Ureter (tissue), 1 donor: ENCODE measurements around the gene TLR4. TPM values are rescaled to one million over a fixed set of nuclear protein-coding genes. Genes with fewer than 3 reads are reported as not detected.

ENCODE experiments used
- DNase-seq: peaks from one replicate; pipeline ENCODE4 v3.0.0-alpha.2; 2020; ENCODE audit warnings: low spot score
- total RNA-seq: library from RNA; stranded (reverse); gene quantifications from one replicate; pipeline ENCODE4 v1.2.4, GENCODE V29; 2023
- donor health status: DM: yes; HTN: yes; CAD: no.

The TLR4 gene
- 23.5 TPM for total RNA-seq

DNA sequence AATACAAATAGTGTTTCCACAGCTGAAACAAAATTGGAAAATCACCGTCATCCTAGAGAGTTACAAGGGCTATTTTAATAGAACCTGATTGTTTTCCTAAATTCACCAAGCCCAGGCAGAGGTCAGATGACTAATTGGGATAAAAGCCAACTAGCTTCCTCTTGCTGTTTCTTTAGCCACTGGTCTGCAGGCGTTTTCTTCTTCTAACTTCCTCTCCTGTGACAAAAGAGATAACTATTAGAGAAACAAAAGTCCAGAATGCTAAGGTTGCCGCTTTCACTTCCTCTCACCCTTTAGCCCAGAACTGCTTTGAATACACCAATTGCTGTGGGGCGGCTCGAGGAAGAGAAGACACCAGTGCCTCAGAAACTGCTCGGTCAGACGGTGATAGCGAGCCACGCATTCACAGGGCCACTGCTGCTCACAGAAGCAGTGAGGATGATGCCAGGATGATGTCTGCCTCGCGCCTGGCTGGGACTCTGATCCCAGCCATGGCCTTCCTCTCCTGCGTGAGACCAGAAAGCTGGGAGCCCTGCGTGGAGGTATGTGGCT is at the start of gene TLR4:
TSS of gene TLR4 (plus strand) at position 380 of the 552 bp plus-strand sequence. CDS start at position 450, 70 bp downstream.
- DNase-seq, result peak; percentile 62

DNA sequence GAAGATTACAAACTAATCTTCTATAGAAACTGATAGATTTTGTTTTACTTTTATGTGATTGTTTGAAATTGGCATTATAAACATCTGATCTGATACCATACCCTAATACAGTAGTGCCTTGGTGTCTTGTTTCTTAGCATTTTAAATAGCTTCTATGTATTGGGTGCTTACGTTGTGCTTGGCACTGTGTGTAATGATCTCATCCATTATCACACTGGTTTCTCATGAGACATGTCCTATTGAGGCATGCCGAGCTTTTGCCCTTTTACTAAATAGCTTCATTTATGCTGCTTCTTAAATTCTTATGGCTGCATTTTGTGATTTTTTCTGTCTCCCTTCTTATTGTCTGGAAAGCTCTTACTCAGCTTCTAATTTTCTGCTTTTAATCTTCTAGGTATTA is 48.2 kb upstream of the TLR4 start:
- DNase-seq, result no peak

DNA sequence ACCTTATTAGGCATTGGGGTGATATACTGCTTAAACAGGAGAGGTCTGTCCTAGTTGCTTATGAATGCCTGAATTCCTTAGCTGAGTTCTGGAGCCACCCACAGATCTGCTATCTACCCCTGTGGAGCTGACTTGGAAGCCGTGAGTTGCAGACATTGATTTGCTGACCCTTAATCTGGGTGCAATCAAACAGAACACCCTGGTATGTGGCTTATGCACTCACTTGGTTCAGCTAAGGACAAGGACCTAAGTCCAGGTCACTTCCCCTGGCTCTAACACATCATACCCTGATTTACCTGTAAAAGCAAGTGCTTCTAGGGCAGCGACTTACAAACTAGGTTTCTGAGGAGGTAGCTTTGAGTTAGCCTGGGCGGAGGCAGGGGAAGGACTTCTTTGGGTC is 41.6 kb upstream of the TLR4 start:
- no peak for DNase-seq

DNA sequence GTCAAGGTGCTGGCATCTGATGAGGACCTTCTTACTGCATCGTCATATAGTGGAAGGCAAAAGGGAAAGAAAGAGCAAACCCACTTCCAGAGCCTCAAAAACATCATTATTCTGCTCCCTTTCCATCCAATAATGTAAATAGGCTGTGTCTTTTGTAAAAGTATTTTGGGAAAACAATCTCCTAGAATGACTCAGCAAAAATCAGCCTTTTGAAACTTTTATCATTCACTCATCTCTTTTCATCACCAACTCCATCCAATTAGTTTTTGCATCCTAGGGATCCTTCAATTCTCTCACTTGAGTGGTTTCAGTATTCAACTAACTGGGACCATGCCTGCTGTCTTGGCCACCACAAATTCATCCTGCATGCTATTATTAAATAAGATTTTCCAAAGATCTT is 39.8 kb upstream of the TLR4 start:
- DNase-seq, result no peak

DNA sequence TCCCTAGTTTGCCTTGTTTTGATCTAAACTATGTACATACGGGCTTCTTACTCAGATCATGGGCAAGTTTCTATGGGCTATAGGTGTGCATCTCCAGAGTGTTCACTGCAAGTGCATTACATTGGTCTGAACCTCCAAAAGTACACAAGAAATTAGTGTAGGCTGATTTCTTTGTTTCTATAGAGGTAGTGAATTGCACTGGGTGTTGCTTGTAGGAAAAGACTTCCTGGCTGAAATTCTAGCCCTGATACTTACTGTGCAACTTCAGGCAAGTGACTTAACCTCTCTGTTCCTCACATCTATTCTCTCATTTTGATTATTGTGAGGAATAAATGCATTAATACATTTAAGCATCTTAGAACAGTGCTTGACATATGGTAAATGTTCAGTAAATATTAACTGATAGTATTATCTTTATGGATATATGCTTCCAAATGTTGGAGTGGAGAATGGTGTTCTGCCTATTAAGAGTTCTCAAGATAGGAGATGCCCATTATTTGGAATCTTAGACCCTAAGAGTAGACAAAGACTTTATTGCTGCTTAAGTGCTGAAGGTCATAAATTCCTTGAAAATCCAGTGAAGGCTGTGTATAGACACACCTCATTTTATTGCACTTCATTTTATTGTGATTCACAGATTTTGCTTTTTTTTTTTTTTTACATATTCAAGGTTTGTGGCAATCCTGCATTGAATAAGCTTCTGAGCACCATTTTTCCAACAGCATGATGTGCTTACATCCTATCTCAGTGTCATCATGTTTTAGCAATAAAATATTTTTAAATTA is 38.4 kb upstream of the TLR4 start:
- no peak for DNase-seq

DNA sequence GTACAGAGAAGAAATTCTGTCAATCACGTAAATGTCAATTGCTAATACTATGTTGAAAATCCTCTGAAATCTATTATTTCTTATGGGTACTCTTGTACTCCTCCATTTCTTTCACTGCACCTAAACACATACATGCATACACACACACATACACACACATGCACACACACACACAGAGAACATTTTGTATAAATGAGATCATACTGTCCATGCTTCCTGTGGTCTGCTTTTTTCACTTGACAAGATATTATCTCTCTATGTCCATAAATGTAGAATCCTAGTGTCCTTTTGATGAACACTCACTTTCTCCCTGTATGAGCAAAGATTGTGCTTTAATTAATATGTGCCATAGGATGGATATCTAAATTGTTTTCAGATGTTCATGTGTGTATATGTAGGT is 32.7 kb upstream of the TLR4 start:
- no peak for DNase-seq

DNA sequence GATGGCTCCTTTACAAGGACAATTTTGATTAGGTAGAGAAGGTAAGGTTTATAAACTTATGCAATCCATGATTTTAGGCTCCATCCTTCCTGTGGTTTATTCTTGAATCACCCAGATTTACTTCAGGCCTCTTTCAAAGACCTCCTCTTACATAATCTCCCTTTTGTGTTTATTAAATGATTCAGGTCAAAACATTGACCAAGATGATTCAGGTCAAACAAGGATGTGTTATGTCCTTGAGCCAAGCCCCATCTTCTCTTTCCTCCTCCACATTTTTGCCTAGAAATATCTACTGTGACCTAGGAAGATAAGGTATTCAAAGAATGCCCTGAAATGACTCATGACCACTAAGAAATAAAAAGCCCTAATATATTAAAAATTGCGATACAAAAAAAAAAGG is 31.8 kb upstream of the TLR4 start:
- no peak for DNase-seq

DNA sequence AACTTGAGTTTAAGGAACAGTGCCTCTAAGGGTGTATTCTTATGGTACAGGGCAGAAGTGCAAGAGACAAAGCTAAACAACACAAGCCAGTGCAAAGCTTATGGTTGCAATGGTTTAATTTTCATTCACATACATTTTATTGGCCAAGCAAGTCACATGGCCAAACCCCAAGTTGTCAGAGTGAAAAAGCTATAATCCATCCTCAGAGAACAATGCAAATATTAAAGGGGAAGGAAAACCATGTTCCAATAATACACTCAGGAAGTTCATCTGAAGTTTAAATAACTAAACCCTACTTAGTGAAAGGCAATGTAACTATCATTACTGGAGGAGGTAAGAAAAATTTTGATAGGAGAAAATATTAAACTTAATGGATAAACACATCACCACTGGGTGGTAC is 26.6 kb upstream of the TLR4 start:
- no peak for DNase-seq

DNA sequence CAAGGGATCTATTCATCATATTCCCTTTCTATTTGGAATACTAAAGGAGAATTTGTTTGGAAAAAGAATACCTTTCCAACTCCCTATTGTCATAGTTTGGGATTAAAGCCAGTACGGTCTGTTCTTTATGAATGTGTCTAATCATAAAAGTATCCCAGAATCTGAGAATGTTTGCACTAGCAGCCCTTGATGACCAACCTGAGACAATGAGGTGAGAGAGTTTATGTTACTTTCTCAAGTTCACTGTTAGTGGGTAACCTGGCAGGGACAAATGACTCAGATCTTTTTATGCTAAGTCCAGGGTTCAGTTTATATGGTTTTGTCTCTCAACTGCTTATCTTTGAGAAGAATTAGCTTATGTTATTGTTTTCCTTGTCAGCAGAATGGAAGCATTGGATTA is 25.3 kb upstream of the TLR4 start:
- DNase-seq, result no peak

DNA sequence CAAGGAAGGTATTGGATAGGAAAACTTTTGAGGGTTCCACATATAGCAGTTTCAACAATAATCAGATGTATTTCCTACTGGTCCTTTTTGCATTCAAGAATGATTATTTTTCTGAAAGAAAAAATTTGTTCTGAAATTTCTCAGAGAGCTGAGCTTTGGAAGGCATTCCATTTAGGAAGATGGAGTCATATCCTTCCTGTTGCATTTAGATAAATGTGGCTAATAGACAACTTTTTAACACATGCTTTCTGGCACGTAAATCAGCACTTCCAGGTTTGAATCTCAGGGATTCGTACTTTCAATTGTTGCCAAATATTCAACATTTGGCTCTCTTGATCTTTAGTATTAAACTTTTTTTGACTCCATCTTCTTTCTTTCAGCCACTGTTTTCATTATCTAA is 24.8 kb upstream of the TLR4 start:
- no peak for DNase-seq

DNA sequence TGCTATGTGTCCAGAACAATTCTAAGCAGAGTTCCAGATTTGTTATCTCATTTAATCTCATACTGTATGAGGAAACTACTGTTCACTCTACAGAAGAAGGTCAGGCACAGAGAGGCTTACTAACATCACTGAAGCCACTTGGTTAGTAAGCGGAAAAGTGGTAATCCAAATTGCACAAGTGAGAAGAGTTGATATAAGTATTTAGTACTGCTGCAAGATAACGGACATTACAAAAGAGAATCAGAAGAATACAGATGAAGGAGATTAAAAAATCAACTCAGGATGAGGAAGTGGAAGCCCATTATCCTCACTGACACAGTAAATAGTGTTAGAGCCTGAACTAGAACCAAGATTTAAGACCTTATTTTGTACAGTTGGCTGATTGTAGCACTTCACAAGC is 22.3 kb upstream of the TLR4 start:
- DNase-seq, result no peak

DNA sequence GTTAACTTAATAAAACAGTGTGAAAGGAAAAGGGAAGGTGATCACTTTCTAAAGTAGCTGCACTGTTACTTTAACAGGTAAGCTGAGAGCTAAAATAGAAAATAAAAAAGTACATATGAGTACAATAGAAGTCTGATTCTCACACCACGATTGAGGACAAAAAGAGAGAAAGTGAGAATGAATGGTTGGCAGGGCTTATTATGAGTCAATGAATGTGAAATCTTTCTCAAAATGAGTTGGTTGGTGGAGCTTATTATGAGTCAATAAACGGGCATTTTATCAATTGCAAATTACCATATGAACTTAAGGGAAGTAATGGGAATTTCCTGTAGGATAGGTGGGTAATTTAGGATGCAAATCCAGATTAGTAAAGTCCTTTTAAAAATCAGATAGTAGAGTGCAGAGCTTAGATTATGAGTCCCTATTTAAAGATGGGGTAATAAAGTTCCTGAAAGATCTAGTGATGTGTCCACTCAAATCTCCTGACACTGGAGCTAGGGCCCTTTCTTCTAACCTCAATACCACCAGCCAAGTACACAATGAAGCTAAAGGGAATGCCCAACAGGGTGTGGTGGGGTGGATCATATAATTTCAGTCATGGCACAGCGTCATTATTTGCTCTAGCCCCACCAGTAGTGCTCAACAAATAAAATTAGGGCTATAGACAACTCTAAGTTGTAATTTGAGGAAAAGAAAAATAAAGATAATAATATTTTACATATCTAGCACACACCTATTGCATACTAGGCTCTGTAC is 21.1 kb upstream of the TLR4 start:
- no peak for DNase-seq

DNA sequence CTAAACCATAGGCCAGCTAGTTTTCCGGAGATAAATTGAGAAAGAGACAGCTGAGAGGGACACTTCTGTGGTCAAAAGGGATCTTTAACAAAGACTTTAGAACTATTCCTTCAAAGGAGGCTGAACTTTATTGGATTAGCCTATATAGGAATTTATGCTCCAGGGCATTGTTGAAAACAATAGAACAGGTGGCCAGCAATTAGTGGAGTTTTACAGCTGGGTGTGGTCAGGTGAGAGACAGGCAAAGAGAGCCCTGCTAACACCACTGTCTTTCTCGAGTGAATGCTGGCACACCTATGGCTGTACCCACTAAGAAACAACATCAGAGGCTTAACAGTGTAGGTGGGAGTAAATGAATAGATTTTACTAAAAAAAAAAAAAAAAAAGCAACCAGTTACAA is 16.7 kb upstream of the TLR4 start:
- DNase-seq, result no peak

DNA sequence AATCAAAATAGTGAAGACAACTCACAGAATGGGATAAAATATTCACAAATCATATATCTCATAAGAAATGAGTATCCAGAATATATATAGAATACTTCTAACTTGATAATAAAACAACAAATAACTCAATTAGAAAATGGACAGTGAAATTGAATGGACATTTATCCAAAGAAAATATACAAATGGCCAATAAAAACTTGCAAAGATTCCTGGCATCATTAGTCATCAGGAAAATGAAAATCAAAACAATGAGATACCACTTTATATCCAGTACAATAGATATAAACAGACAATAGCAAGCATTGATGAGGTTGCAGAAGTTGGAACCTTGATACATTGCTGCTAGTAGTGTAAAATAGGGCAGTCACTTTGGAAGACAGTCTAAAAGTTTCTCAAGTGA is 12.8 kb upstream of the TLR4 start:
- DNase-seq, result no peak

DNA sequence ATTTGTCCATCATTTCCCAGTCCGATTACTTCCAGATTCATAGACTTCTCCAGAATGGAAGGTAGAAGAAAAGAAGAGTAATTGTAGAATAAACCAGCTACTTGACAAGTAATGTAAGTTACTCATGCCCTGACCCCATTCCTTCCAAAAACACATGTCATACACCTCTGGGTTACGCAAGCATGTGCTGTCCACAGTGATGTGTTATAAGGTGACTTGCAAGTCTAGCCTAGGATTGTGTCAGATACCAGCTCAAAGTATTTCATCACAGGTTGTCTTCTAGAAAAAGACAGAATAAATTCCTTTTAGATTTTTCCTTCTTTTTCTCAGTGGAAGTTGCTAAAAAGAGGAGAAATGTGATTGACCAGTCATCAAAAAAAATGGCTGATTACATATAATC is 8.0 kb upstream of the TLR4 start:
- no peak for DNase-seq

DNA sequence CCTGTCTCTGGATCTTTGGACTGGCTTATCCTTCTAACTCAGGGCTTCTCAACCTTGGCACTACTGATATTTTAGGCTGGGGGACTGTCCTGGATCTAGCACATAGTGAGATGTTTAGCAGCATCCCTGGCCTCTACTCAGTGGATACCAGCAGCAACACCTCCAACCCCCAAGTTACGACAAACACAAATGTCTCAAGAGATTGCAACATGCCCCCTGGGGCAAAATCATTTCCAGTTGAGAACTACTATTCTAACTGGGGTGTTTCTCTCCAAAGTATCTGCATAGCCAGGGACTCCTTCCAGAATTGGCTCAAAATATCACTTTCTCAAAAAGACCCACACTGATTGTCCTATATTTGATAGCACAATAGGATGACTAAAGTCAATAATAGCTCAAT is 7.2 kb upstream of the TLR4 start:
- no peak for DNase-seq

DNA sequence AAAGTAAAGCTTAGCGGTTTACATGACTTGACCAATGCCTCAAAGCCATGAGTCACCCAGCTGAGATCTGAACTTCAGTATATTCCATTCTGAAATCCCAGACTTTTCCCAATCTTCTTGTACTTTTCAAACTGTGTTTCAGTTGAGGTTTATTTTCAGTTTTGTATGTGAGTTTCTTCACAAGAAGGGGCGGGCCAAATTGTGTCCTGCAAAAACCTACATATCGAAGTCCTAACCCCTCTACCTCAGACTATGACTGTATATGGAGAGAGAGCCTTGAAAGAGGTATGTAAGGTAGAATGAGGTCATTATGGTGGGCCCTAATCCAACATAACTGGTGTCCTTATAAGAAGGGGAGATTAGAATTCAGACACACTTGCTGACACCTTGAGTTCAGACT is 666 bp upstream of the TLR4 start:
- DNase-seq, result no peak

DNA sequence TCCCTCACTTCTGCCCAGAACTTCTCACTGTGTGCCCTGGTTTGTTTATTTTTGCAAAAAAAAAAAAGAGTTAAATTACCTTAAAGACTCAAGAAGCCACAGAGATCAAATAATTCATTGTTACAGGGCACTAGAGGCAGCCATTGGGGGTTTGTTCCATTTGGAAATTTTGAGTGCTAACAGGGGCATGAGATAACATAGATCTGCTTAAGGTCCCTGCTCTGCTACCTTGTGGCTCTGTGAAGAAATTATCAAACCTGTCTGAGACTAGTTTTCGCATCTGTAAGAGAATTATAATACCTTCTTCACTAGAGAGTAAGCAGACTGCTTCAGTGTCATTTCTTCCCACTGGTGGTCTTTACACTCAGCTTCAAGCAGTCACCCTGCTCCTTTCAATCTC is 394 bp downstream of the TLR4 start:
- DNase-seq, result no peak

DNA sequence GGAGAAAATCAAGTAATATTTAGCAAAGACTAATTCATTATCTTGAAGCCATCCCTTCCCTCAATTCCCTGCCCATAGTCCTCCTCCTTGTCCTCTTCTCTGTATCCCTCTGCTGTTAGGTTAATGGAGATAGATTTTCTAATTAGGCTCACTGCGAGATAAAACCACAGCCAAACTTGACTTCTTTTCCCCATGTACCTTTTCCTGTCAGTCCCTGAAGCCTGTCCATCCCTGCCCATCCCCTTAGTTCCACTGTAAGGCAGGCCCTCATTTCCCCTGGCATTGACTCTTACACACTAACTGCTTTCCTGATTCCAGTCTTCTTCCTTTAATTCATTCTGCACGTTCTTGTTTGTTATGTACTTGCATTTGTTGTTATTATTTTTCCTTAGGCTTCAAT is 1.2 kb downstream of the TLR4 start:
- DNase-seq, result no peak

DNA sequence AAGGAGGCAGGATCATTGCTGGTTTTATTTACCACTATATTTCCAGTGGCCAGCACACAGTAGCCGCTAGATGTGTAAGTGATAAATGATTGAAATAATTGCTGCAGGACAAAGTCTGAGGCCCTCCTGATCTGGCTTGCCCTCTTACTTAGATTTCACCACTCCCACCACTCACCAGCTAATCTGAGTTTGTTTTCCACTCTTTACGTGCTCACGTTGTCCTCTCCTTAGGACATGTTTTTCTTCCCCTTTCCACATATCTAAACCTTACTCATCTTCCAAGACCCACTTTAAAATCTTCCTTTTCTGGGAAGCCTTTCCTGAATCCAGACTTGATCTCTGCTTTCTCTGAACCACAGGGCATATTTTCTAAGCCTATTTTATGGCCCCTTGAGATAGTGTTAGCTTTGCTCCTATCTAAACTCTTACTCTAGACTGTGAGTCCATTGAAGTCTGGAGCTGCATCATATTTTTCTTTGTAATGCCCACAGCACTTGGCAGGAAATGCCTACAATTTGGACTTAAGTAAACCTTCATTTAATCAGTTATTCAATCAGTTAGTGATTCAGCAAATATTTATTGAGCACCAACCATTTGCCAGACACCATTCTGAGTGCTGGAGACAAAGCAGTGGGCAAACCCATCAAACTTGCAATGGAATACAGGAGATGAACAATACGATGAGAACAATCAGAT is 2.4 kb downstream of the TLR4 start:
- DNase-seq, result no peak

DNA sequence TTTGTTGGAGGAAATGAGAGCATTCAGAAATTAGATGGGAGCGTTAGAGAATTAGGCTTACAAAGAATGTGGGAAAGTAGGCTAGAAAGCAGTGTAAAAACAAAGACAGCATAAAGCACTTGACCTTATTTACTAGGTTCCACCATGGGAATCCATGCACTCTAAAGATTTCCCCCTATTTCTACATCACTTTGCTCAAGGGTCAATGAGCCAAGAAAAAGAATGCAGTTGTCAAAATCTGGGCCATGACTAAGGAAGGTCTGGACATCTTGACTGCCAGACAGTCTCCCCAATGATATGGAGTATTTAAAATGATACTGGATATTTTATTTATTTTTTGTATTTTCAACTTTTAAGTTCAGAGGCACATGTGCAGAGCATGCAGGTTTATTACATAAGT is 3.4 kb downstream of the TLR4 start:
- DNase-seq, result no peak

DNA sequence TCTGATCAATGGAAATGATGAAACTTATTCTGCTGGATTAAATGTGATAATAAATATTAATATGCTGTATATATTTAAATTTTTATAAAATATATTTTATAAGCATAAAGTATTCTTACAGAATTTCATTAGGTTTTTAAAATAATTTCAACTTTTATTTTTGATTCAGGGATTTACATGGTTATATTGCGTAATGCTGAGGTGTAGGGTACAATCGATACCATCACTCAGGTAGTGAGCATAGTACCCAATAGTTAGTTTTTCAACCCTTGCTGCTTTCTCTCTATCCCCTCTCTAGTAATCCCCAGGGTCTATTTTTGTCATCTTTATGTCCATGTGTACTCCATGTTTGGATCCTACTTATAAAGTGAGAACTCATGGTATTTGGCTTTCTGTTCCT is 5.7 kb downstream of the TLR4 start:
- DNase-seq, result no peak

DNA sequence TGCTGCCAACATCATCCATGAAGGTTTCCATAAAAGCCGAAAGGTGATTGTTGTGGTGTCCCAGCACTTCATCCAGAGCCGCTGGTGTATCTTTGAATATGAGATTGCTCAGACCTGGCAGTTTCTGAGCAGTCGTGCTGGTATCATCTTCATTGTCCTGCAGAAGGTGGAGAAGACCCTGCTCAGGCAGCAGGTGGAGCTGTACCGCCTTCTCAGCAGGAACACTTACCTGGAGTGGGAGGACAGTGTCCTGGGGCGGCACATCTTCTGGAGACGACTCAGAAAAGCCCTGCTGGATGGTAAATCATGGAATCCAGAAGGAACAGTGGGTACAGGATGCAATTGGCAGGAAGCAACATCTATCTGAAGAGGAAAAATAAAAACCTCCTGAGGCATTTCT is 10.1 kb downstream of the TLR4 start:
- no peak for DNase-seq
